HEK293 (cell line): ENCODE measurements around the gene THBS1.

Experiments
- CTCF ChIP-seq: fragments of 450-650 bp; formaldehyde crosslinking; IDR thresholded peaks from 2 replicates; pipeline ENCODE4 v1.5.1; 2016; ENCODE audit warnings: missing biosample characterization, missing genetic modification characterization
- MEIS1 ChIP-seq: sonication (generic); formaldehyde crosslinking; IDR thresholded peaks from 2 replicates; pipeline ENCODE4 v1.8.1; 2022; ENCODE audit warnings: missing genetic modification reagents, mild to moderate bottlenecking, borderline replicate concordance
- ZNF558 ChIP-seq: fragments of 450-650 bp; formaldehyde crosslinking; IDR thresholded peaks from 2 replicates; pipeline ENCODE4 v1.5.1; 2016; ENCODE audit warnings: missing biosample characterization, missing genetic modification characterization
- ZNF623 ChIP-seq: fragments of 450-650 bp; formaldehyde crosslinking; IDR thresholded peaks from 2 replicates; pipeline ENCODE4 v1.5.1; 2016; ENCODE audit warnings: missing biosample characterization, missing genetic modification characterization
- ZNF707 ChIP-seq: fragments of 450-650 bp; formaldehyde crosslinking; IDR thresholded peaks from 2 replicates; pipeline ENCODE4 v1.5.1; 2016; ENCODE audit warnings: missing biosample characterization, missing genetic modification characterization
- ZNF792 ChIP-seq: fragments of 450-650 bp; formaldehyde crosslinking; IDR thresholded peaks from 2 replicates; pipeline ENCODE4 v1.5.1; 2016; ENCODE audit warnings: missing biosample characterization, missing genetic modification characterization
- TF ChIP-seq, protein P1 (sequence below): fragments of 450-650 bp; formaldehyde crosslinking; IDR thresholded peaks from 2 replicates; pipeline ENCODE4 v1.5.1; 2016; ENCODE audit warnings: missing biosample characterization, missing genetic modification characterization

GRCh38 chr15:39621210-39621609 lies 40.3 kb downstream of the THBS1 start:
- no peak for TF ChIP-seq CTCF
- no peak for TF ChIP-seq MEIS1 (CRISPR knock-in tag)
- no peak for TF ChIP-seq ZNF623
- no peak for TF ChIP-seq ZNF792 (tag by site-specific recombination)
- TF ChIP-seq, protein P1, sequence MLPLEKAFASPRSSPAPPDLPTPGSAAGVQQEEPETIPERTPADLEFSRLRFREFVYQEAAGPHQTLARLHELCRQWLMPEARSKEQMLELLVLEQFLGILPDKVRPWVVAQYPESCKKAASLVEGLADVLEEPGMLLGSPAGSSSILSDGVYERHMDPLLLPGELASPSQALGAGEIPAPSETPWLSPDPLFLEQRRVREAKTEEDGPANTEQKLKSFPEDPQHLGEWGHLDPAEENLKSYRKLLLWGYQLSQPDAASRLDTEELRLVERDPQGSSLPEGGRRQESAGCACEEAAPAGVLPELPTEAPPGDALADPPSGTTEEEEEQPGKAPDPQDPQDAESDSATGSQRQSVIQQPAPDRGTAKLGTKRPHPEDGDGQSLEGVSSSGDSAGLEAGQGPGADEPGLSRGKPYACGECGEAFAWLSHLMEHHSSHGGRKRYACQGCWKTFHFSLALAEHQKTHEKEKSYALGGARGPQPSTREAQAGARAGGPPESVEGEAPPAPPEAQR (tag by site-specific recombination), result no peak
- no peak for TF ChIP-seq ZNF707 (tag by site-specific recombination)
- no peak for TF ChIP-seq ZNF558
